Measurements from ENCODE around the gene MYB. TPM values are rescaled to one million over a fixed set of nuclear protein-coding genes. Genes with fewer than 3 reads are reported as not detected.

Gene MYB
- total and polyA plus RNA-seq, 2 of the 13 experiments (the other 11 are each of a cell fraction or from before 2014, with no cell fraction given) = 0.04 to 0.20 TPM

DNA sequence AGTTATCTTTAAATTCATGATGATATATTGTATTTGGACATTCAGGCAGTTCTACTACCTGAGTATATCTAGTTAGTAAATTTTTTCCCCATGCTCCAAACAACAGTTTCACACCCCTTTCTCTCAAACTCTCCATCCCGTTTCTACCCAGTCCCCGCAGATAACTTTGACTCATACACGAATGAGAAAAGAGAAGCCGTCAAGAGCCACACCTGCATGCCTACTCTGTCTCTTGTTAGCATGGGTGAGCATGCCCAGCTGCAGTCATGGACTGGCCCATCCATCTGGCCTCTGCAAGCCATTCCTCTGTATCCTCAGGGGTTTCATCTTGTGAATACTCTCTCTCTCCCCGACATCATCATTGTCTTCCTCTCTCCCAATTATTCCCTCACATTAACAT is 41.5 kb downstream of the MYB start (continued):
- TF ChIP-seq CEBPZ (IDR thresholded peaks at IDR 0.05; ENCODE audit: low read length) (no peak), ATF5 (CRISPR knock-in tag; IDR thresholded peaks at IDR 0.05; ENCODE audit: low read depth) (no peak)

- H3K9ac ChIP-seq (ENCODE audit: insufficient read depth, low read depth, low read length) = no peak overlapping the region
- 16% methylated on average over 6 of the region's 6 CpGs for WGBS (ENCODE audit: low lambda C conversion rate)
- BruUV-seq (replicated peaks) = no TSS peak
- DNase-seq (ENCODE audit: low spot score) = no peak
- H3K4me2 ChIP-seq (ENCODE audit: low read depth, low read length) = 0 out of 2 replicates have a peak overlapping the region, but pooled peaks have one; percentile 9
- no peaks in the 10 kb centered on the region for H3K36me3 ChIP-seq (replicated peaks in 1 of 2; ENCODE audit: control insufficient read depth in 1 of 2, insufficient read depth in 2 of 2, low read length in 2 of 2)
- no peak for FAIRE-seq
- intact Hi-C loops (cut with micrococcal nuclease; ENCODE audit: unreplicated experiment) = no loop called here
- H3K4me1 ChIP-seq (ENCODE audit: insufficient read depth, low read length) = no peaks in the 10 kb centered on the region
- no peaks in the 10 kb centered on the region for H3K9me3 ChIP-seq (ENCODE audit: low read length)
- peaks cover 0 to 16% of the 10 kb centered on the region in 2 experiments; a peak in 3 of 5 replicates for H3K27me3 ChIP-seq (ENCODE audit: control insufficient read depth in 1 of 2, insufficient read depth in 2 of 2, low read length in 2 of 2)
- no peak for ATAC-seq
- H2AFZ ChIP-seq (ENCODE audit: low read length) = no peak overlapping the region
- POLR2A ChIA-PET = no interaction called here
- CTCF ChIA-PET (ENCODE audit: low intra/inter-chr PET ratio, low total read pairs) = no interaction called here
- H3K27ac ChIP-seq (ENCODE audit: extremely low read length, insufficient read depth, low read length) = no peak overlapping the region
- no peak overlapping the region for H3K4me3 ChIP-seq (replicated peaks in 1 of 3; ENCODE audit: insufficient read depth in 1 of 3, low read depth in 2 of 3, low read length in 3 of 3)
- no peaks in the 10 kb centered on the region for H3K79me2 ChIP-seq (ENCODE audit: insufficient read depth, low read length)
- no peaks in the 10 kb centered on the region for H4K20me1 ChIP-seq (ENCODE audit: insufficient read depth, low read length)
- in situ Hi-C loops (cut with HindIII; ENCODE audit: extremely low pct_ligation_motif_present, low pct_unique_long_range_greater_than_20kb) = no loop called here
- TF ChIP-seq YY1 (IDR thresholded peaks at IDR 0.05; ENCODE audit: insufficient read depth, insufficient replicate concordance, low read depth, low read length) (no peak), TFE3 (CRISPR knock-in tag; IDR thresholded peaks at IDR 0.05) (no peak), ZBTB38 (CRISPR knock-in tag; IDR thresholded peaks at IDR 0.05) (no peak), CENPX (CRISPR knock-in tag; IDR thresholded peaks at IDR 0.05) (no peak), ZBTB10 (CRISPR knock-in tag; IDR thresholded peaks at IDR 0.05; ENCODE audit: borderline replicate concordance) (no peak), ZNF30 (CRISPR knock-in tag; IDR thresholded peaks at IDR 0.05) (no peak), NFE2L1 (CRISPR knock-in tag; IDR thresholded peaks at IDR 0.05; ENCODE audit: borderline replicate concordance) (no peak), ZFP82 (CRISPR knock-in tag; IDR thresholded peaks at IDR 0.05; ENCODE audit: borderline replicate concordance) (no peak), DMAP1 (CRISPR knock-in tag; IDR thresholded peaks at IDR 0.05) (no peak), MTF2 (CRISPR knock-in tag; IDR thresholded peaks at IDR 0.05; ENCODE audit: borderline replicate concordance) (no peak), CCDC6 (CRISPR knock-in tag; IDR thresholded peaks at IDR 0.05) (no peak), ARID2 (CRISPR knock-in tag; IDR thresholded peaks at IDR 0.05; ENCODE audit: borderline replicate concordance) (no peak), ZNF326 (CRISPR knock-in tag; IDR thresholded peaks at IDR 0.05; ENCODE audit: borderline replicate concordance) (no peak)
Observed at GRCh38 chr6:135224037-135224647, 43.0 kb downstream of the MYB start.
